ENCODE measurements around the gene ANKRD33.

ANKRD33 gene

GRCh38 chr12:51862947-51863346, 25.0 kb upstream of the ANKRD33 start (continued):
- TF ChIP-seq POU6F1 (CRISPR knock-in tag; IDR thresholded peaks at IDR 0.05; ENCODE audit: borderline replicate concordance, low read depth) (no peak), BACH2 (CRISPR knock-in tag; IDR thresholded peaks at IDR 0.05; ENCODE audit: borderline replicate concordance) (no peak), SNAI2 (CRISPR knock-in tag; IDR thresholded peaks at IDR 0.05) (no peak), ISL1 (CRISPR knock-in tag; IDR thresholded peaks at IDR 0.05) (no peak)

GRCh38 chr12:51863363-51863932, 24.5 kb upstream of the ANKRD33 start:
- TF ChIP-seq OSR1 (CRISPR knock-in tag; IDR thresholded peaks at IDR 0.05), result no peak
- no peak for TF ChIP-seq GLIS3 (CRISPR knock-in tag; IDR thresholded peaks at IDR 0.05)
- no peak for TF ChIP-seq ESRRG (CRISPR knock-in tag; IDR thresholded peaks at IDR 0.05)
- no peak for TF ChIP-seq CREB5 (CRISPR knock-in tag; IDR thresholded peaks at IDR 0.05; ENCODE audit: low read depth)
- TF ChIP-seq TSHZ2 (CRISPR knock-in tag; IDR thresholded peaks at IDR 0.05), result no peak
- TF ChIP-seq TCF4 (CRISPR knock-in tag; IDR thresholded peaks at IDR 0.05; ENCODE audit: borderline replicate concordance), result no peak
- TF ChIP-seq ARNTL (CRISPR knock-in tag; IDR thresholded peaks at IDR 0.05; ENCODE audit: borderline replicate concordance, low read depth), result no peak
- TF ChIP-seq BACH2 (CRISPR knock-in tag; IDR thresholded peaks at IDR 0.05; ENCODE audit: borderline replicate concordance), result no peak
- no peak for TF ChIP-seq ZNF70 (CRISPR knock-in tag; IDR thresholded peaks at IDR 0.05)
- TF ChIP-seq ZNF8 (CRISPR knock-in tag; IDR thresholded peaks at IDR 0.05), result no peak
- no peak for TF ChIP-seq SNAI2 (CRISPR knock-in tag; IDR thresholded peaks at IDR 0.05)
- TF ChIP-seq ZNF565 (CRISPR knock-in tag; conservative IDR thresholded peaks at IDR 0.05; ENCODE audit: low read depth), result no peak
- no peak for TF ChIP-seq POU6F1 (CRISPR knock-in tag; IDR thresholded peaks at IDR 0.05; ENCODE audit: borderline replicate concordance, low read depth)
- TF ChIP-seq ZC3H10 (CRISPR knock-in tag; IDR thresholded peaks at IDR 0.05), result no peak
- no peak for ATAC-seq

GRCh38 chr12:51863933-51864832, 23.7 kb upstream of the ANKRD33 start:
- no peak; the same call in 2 of the 3 replicates for ATAC-seq
- TF ChIP-seq TOX (CRISPR knock-in tag; IDR thresholded peaks at IDR 0.05; ENCODE audit: borderline replicate concordance) (no peak), GLIS3 (CRISPR knock-in tag; IDR thresholded peaks at IDR 0.05) (no peak), TCF4 (CRISPR knock-in tag; IDR thresholded peaks at IDR 0.05; ENCODE audit: borderline replicate concordance) (no peak), ZFP30 (CRISPR knock-in tag; IDR thresholded peaks at IDR 0.05) (no peak), ZFP3 (CRISPR knock-in tag; IDR thresholded peaks at IDR 0.05) (no peak), ZNF8 (CRISPR knock-in tag; IDR thresholded peaks at IDR 0.05) (no peak), ZNF565 (CRISPR knock-in tag; conservative IDR thresholded peaks at IDR 0.05; ENCODE audit: low read depth) (no peak), POU6F1 (CRISPR knock-in tag; IDR thresholded peaks at IDR 0.05; ENCODE audit: borderline replicate concordance, low read depth) (no peak), CSRNP3 (CRISPR knock-in tag; IDR thresholded peaks at IDR 0.05) (no peak)
